Measurements from ENCODE around the gene INIP. TPM values are rescaled to one million over a fixed set of nuclear protein-coding genes. Genes with fewer than 3 reads are reported as not detected.
A peak's percentile ranks its signal among the peaks of the same experiment; 100 is the strongest.

INIP gene
- total RNA-seq, 2 experiments from 2014 or later: 23.2 to 34.4 TPM

DNA sequence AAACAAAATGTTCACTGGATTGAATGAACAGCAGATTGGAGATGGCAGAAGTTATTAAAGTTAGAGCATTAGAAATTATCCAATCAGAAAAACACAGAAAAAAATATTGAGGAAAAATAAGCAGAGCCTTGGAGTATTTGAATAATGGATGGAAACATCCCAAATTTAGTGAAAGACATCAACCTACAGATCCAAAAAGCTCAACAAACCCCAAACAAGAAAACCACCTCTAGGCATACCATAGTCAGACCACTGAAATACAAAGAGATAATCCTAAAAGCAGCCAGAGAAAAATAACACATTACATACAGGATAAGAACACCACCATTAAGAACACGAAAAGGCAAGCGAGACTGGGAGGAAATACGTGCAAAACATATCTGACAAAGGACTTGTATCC lies 5.2 kb downstream of the INIP start:
- H4K20me1 ChIP-seq (ENCODE audit: insufficient read depth, low read length): peaks cover 3% of the 10 kb centered on the region; the same call in 1 of the 2 replicates
- H3K79me2 ChIP-seq (ENCODE audit: insufficient read depth, low read depth, low read length): peaks cover 90% of the 10 kb centered on the region
- no peak overlapping the region for H3K27ac ChIP-seq (ENCODE audit: low read depth, low read length, poor library complexity, severe bottlenecking)
- peaks cover 61% of the 10 kb centered on the region for H3K36me3 ChIP-seq (ENCODE audit: insufficient read depth, low read length)
- no peak overlapping the region for H2AFZ ChIP-seq (ENCODE audit: low read length)
- TF ChIP-seq, protein P1, sequence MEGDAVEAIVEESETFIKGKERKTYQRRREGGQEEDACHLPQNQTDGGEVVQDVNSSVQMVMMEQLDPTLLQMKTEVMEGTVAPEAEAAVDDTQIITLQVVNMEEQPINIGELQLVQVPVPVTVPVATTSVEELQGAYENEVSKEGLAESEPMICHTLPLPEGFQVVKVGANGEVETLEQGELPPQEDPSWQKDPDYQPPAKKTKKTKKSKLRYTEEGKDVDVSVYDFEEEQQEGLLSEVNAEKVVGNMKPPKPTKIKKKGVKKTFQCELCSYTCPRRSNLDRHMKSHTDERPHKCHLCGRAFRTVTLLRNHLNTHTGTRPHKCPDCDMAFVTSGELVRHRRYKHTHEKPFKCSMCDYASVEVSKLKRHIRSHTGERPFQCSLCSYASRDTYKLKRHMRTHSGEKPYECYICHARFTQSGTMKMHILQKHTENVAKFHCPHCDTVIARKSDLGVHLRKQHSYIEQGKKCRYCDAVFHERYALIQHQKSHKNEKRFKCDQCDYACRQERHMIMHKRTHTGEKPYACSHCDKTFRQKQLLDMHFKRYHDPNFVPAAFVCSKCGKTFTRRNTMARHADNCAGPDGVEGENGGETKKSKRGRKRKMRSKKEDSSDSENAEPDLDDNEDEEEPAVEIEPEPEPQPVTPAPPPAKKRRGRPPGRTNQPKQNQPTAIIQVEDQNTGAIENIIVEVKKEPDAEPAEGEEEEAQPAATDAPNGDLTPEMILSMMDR (conservative IDR thresholded peaks at IDR 0.05; ENCODE audit: low read length): no peak
- no peak for TF ChIP-seq EZH2phosphoT487 (IDR thresholded peaks at IDR 0.05; ENCODE audit: borderline replicate concordance, low read depth, low read length)
- intact Hi-C loops (cut with micrococcal nuclease; ENCODE audit: unreplicated experiment): loop anchor here (10.0 kb wide), 1 partner anchor 818 kb away; the partner anchor contains the start of gene UGCG
- no peak for DNase-seq (ENCODE audit: low spot score)
- H3K9me3 ChIP-seq (ENCODE audit: low read length): peaks cover 4% of the 10 kb centered on the region; the same call in 1 of the 2 replicates
- H3K4me3 ChIP-seq (ENCODE audit: low read depth, low read length, poor library complexity, severe bottlenecking): no peak overlapping the region
- CTCF ChIA-PET (ENCODE audit: unreplicated experiment): no interaction called here
- no TSS peak for BruUV-seq (replicated peaks)
- no peak overlapping the region for H3K4me2 ChIP-seq (ENCODE audit: low read length)
- H3K4me1 ChIP-seq (ENCODE audit: insufficient read depth, low read length, poor library complexity, severe bottlenecking): peaks cover 10% of the 10 kb centered on the region
- POLR2A ChIA-PET: interaction anchor here (0.6 kb wide), 1 partner anchor 24 kb away, joined by 3 read pairs; no protein-coding TSS in a partner anchor
- H3K9me2 ChIP-seq (ENCODE audit: insufficient read depth, low read length): no peaks in the 10 kb centered on the region

GRCh38 chr9:112711050-112711689 lies 6.7 kb downstream of the INIP start:
- H3K27ac ChIP-seq (ENCODE audit: low read depth, low read length, poor library complexity, severe bottlenecking): no peak overlapping the region
- no peak overlapping the region for H3K4me3 ChIP-seq (ENCODE audit: low read depth, low read length, poor library complexity, severe bottlenecking)
- no peaks in the 10 kb centered on the region for H3K9me2 ChIP-seq (ENCODE audit: insufficient read depth, low read length)
- H3K4me2 ChIP-seq (ENCODE audit: low read length): no peak overlapping the region
- ChIA-PET CTCF (ENCODE audit: unreplicated experiment) (no interaction called here), POLR2A (interaction anchor here (1.5 kb wide), 1 partner anchor 17 kb away, joined by 4 read pairs; no protein-coding TSS in a partner anchor)
- no peak overlapping the region for H2AFZ ChIP-seq (ENCODE audit: low read length)
- no TSS peak for BruUV-seq (replicated peaks)
- TF ChIP-seq, protein P1 (conservative IDR thresholded peaks at IDR 0.05; ENCODE audit: low read length): peak; percentile 71
- no peak for TF ChIP-seq EZH2phosphoT487 (IDR thresholded peaks at IDR 0.05; ENCODE audit: borderline replicate concordance, low read depth, low read length)
- H3K4me1 ChIP-seq (ENCODE audit: insufficient read depth, low read length, poor library complexity, severe bottlenecking): peaks cover under 1% of the 10 kb centered on the region
- intact Hi-C loops (cut with micrococcal nuclease; ENCODE audit: unreplicated experiment): loop anchor here (10.0 kb wide), 1 partner anchor 816 kb away; the partner anchor contains the start of gene UGCG
- peaks cover 81% of the 10 kb centered on the region for H3K79me2 ChIP-seq (ENCODE audit: insufficient read depth, low read depth, low read length)
- peak; percentile 19 for DNase-seq (ENCODE audit: low spot score)
- H3K36me3 ChIP-seq (ENCODE audit: insufficient read depth, low read length): peaks cover 59% of the 10 kb centered on the region
- peaks cover 3% of the 10 kb centered on the region; the same call in 1 of the 2 replicates for H4K20me1 ChIP-seq (ENCODE audit: insufficient read depth, low read length)
- peaks cover 4% of the 10 kb centered on the region; the same call in 1 of the 2 replicates for H3K9me3 ChIP-seq (ENCODE audit: low read length)
